Uterus (tissue), 2 donors: Measurements from ENCODE around the gene ZNF544.

ENCODE experiments used
- POLR2A ChIP-seq, 2 donors: fragments of 450-650 bp; IDR thresholded peaks; one replicate each; pipeline ENCODE4 v1.6.1; 2016; ENCODE audit warnings: antibody characterized with exemption in 2 of 2, mild to moderate bottlenecking in 1 of 2, moderate library complexity in 1 of 2
- TF ChIP-seq, protein P1 (sequence below), 4 experiments: fragments of 200-600 bp in 2 of 4; fragments of 450-650 bp in 2 of 4; sonication (generic) in 2 of 4; IDR thresholded peaks; one replicate each; pipeline ENCODE4 v1.5.1; 2016 to 2019; ENCODE audit warnings: antibody characterized with exemption in 4 of 4, mild to moderate bottlenecking in 2 of 4, moderate library complexity in 1 of 4

DNA sequence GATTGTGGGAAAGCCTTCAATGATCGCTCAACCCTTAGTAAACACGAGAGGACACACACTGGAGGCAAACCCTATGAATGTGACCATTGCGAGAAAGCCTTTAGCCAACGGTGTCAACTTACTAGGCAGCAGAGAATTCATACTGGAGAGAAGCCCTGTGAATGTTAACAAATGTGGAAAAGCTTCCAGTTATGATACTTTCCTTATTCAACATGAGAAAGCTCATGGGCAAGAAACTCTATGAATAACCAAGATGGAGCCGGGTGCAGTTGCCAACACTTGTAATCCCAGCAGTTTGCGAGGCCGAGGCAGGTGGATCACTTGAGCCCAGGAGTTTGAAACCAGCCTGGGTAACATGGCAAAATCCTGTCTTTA, 34.2 kb downstream of the ZNF544 start:
- TF ChIP-seq, protein P1, sequence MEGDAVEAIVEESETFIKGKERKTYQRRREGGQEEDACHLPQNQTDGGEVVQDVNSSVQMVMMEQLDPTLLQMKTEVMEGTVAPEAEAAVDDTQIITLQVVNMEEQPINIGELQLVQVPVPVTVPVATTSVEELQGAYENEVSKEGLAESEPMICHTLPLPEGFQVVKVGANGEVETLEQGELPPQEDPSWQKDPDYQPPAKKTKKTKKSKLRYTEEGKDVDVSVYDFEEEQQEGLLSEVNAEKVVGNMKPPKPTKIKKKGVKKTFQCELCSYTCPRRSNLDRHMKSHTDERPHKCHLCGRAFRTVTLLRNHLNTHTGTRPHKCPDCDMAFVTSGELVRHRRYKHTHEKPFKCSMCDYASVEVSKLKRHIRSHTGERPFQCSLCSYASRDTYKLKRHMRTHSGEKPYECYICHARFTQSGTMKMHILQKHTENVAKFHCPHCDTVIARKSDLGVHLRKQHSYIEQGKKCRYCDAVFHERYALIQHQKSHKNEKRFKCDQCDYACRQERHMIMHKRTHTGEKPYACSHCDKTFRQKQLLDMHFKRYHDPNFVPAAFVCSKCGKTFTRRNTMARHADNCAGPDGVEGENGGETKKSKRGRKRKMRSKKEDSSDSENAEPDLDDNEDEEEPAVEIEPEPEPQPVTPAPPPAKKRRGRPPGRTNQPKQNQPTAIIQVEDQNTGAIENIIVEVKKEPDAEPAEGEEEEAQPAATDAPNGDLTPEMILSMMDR (IDR thresholded peaks at IDR 0.05): no peak
- no peak for TF ChIP-seq POLR2A (IDR thresholded peaks at IDR 0.05)
